ENCODE measurements around the gene CTLA4. TPM values are rescaled to one million over a fixed set of nuclear protein-coding genes. Genes with fewer than 3 reads are reported as not detected.

Gene CTLA4
- polyA plus RNA-seq, 6 donors from 2014 or later, result 0.22 to 0.60 TPM; not detected in 4

DNA sequence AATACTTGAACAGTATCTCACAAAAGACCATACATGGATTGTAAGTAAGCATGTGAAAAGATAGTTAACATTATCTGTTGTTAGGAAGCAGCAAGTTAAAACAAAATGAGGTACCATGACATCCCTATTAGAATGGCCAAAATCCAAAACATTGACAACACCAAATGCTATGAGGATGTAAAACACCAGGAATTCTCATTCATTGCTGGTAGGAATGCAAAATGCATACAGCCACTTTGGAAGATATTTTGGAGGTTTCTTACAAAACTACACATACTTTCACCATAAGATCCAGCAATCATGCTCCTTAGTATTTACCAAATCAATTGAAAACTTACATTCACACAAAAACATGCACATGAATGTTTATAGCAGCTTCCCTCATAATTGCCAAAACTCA is 38.1 kb downstream of the CTLA4 start:
- peaks cover 3 to 30% (median 20%) of the 10 kb centered on the region in 7 donors for H3K9me3 Mint-ChIP-seq
- no peak for ATAC-seq (ENCODE audit: low read depth in 2 of 2)
- no peak overlapping the region for H3K4me3 Mint-ChIP-seq
- no peak overlapping the region for H3K27ac Mint-ChIP-seq
- peaks cover 7 to 14% (median 9%) of the 10 kb centered on the region in 3 donors for H3K4me1 Mint-ChIP-seq
- no peak for DNase-seq
- H3K27me3 Mint-ChIP-seq, result peaks cover 4 to 13% (median 10%) of the 10 kb centered on the region in 3 donors
- H3K36me3 Mint-ChIP-seq, result peaks cover 7 to 20% of the 10 kb centered on the region in 2 donors

DNA sequence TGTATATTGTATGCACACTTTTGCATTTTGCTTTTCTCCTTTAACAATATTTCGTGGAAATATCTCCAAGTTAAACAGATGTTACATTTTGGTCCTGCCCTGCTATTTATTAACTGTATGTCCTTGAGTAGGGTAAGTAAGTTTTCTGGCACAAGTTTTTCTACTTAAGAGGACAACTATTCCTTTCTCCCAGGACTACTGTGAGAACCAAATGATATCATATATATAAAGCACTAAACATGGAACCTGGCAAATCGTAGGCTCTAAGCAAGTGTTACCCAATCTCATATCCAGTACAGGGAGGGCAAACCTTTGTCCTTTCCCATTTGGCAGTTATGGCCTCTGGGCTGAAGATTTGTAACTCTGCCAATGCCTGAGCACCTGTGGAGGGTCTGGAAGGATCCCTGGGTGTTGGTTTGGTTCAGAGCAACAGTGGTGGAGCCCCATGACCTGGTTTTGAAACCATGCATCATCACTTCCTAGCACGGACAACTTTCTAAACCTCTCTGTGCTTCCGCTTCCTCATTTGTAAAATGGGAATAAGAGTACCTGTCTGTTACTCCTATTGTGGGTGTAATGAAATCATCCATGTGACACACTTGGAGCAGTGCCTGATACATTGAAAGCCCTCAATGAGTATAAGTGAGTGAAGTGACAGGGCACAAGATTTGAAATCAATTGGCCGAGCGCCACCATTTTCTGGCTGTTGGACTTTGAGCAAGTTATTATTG is 40.7 kb downstream of the CTLA4 start:
- peaks cover 0 to 11% (median 0%) of the 10 kb centered on the region in 7 donors for H3K9me3 Mint-ChIP-seq
- H3K4me1 Mint-ChIP-seq, result peaks cover 7 to 14% (median 9%) of the 10 kb centered on the region in 3 donors
- H3K36me3 Mint-ChIP-seq, result no peaks in the 10 kb centered on the region
- ATAC-seq (ENCODE audit: low read depth in 2 of 2), result no peak
- H3K4me3 Mint-ChIP-seq, result no peak overlapping the region
- no peak for DNase-seq
- peaks cover 0 to 13% (median 10%) of the 10 kb centered on the region in 3 donors for H3K27me3 Mint-ChIP-seq
- H3K27ac Mint-ChIP-seq, result no peak overlapping the region

DNA sequence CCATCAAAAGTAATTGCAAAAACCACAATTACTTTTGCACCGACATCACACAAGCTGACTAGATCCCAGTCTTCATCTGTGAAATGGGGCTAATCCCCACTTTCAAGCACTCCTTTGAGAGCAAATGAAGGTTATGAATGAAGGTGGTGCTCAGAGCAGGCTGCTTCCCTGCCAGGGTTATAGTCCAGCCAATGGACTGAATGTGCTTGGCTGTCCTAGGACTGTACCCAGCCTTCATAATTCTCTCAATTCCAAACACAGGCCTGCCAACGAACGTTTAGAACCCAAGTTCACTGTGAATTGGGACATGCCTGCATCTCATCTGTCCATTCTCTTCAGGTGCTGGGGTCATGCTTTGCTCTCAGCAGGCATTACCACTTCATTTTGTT is 41.2 kb downstream of the CTLA4 start:
- peaks cover 4 to 13% (median 12%) of the 10 kb centered on the region in 3 donors for H3K27me3 Mint-ChIP-seq

DNA sequence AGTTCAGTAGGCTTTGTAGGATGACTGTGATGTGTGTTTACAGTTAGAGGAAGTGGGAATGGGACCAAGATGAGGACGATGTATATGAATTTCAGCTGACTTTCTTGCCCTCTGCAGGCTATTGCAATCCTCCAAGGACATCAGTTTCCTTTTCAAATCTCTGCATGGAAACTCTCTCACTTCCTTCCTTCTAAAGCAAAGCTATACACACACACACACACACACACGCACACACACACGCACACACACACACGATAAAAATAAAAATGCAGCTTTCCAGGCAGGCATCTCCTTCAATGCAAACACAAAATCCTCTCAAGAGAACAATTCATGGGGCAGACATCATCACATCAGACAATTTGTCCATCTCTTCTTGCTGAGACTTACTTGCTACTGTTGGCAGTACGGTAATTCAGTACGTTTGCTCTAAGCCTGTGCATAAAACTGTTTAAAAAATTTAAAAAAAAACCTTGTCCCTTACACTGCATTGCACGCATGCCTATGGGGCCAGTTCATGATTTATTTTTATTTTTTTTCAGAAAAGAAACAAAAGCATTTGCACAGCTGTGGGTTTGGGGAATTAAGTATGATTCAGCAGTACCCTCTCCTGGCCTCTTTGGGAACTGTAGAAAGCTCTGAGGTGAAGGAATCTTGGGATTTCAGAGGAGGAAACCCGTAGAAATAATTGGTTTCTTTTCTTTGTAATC is 41.8 kb downstream of the CTLA4 start:
- no peak overlapping the region for H3K4me3 Mint-ChIP-seq
- H3K27me3 Mint-ChIP-seq, result peaks cover 10 to 18% (median 13%) of the 10 kb centered on the region in 3 donors
- no peak for ATAC-seq (ENCODE audit: low read depth in 2 of 2)
- H3K27ac Mint-ChIP-seq, result peak overlapping the region in 3 of 6 donors; percentile 2 to 42 (median 19)
- H3K36me3 Mint-ChIP-seq, result no peaks in the 10 kb centered on the region
- DNase-seq, result no peak
- peaks cover 7 to 14% (median 9%) of the 10 kb centered on the region in 3 donors for H3K4me1 Mint-ChIP-seq
- peaks cover 0 to 4% (median 0%) of the 10 kb centered on the region in 7 donors for H3K9me3 Mint-ChIP-seq

More for the DNA sequence above, 41.2 kb downstream of the CTLA4 start:
- Mint-ChIP-seq H3K36me3 (no peaks in the 10 kb centered on the region), H3K4me3 (no peak overlapping the region), H3K27ac (peak overlapping the region in 1 of 6 donors; percentile 54), H3K4me1 (peaks cover 7 to 14% (median 9%) of the 10 kb centered on the region in 3 donors), H3K9me3 (peaks cover 0 to 7% (median 0%) of the 10 kb centered on the region in 7 donors)
- DNase-seq, result no peak
- no peak for ATAC-seq (ENCODE audit: low read depth in 2 of 2)

DNA sequence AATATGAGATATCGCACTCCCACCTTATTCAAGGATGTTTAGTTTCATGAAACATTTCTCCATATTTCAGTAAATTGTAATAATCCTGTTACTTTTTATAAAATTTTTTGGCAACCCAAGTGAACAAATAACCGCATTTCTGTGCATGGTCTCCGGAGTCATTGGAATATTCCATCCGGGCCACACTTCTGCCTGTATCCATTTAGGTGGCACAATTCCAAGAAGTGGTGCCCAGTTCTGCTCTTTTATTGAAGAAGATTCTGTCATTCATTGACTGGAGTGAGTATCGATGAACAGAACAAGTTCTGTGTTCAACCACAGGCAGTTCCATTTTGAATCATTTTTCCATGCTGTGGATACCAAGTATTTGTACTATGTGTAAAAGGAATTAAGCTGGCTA is 42.4 kb downstream of the CTLA4 start:
- H3K27ac Mint-ChIP-seq, result no peak overlapping the region
- ATAC-seq (ENCODE audit: low read depth in 2 of 2), result no peak
- H3K9me3 Mint-ChIP-seq, result no peaks in the 10 kb centered on the region
- H3K4me3 Mint-ChIP-seq, result no peak overlapping the region
- peaks cover 11 to 19% (median 16%) of the 10 kb centered on the region in 3 donors for H3K27me3 Mint-ChIP-seq
- no peak for DNase-seq
- peaks cover 7 to 14% (median 9%) of the 10 kb centered on the region in 3 donors for H3K4me1 Mint-ChIP-seq
- no peaks in the 10 kb centered on the region for H3K36me3 Mint-ChIP-seq

- ATAC-seq (ENCODE audit: low read depth in 2 of 2), result no peak
- Mint-ChIP-seq H3K27ac (peak overlapping the region in 1 of 6 donors; percentile 88), H3K4me1 (peaks cover 6 to 12% (median 7%) of the 10 kb centered on the region in 3 donors), H3K36me3 (no peaks in the 10 kb centered on the region), H3K27me3 (peaks cover 5 to 27% (median 21%) of the 10 kb centered on the region in 3 donors), H3K9me3 (no peaks in the 10 kb centered on the region), H3K4me3 (no peak overlapping the region)
- DNase-seq, result no peak
These were observed 46.4 kb downstream of the CTLA4 start for GRCh38 chr2:203913947-203914346.

DNA sequence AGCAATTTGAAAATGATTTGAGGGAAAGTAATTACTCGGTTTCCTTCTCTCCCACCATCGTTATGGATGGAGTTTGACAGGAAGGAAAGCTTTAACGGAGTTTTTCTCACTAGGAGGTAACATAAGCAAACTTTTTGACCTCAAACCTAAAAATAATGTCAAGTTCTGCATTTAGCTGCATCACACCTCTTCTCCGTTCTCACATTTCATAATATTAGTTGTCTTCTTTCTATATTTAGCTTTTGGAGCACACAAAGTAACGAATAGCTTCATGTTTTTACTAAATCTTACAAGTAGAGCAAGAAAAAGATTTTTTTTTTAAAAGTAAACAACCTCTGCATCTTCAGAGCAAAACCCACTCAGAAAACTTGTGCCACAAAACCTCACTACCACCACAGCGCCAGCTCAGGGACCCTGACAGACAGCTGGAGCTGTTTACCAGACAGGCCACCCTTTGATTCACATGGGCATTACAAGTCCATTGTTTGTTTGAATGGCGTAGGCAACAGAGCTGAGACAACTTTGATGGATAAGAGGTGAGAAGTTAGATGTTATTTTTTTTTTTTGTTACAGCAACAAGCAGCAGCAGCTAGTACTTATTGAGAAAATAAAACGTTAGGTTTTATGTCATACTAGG is 47.1 kb downstream of the CTLA4 start:
- Mint-ChIP-seq H3K4me3 (no peak overlapping the region), H3K36me3 (no peaks in the 10 kb centered on the region), H3K27ac (no peak overlapping the region), H3K9me3 (no peaks in the 10 kb centered on the region), H3K4me1 (peaks cover 0 to 5% (median 0%) of the 10 kb centered on the region in 3 donors), H3K27me3 (peaks cover 5 to 27% (median 21%) of the 10 kb centered on the region in 3 donors)
- no peak for ATAC-seq (ENCODE audit: low read depth in 2 of 2)
- DNase-seq, result no peak

DNA sequence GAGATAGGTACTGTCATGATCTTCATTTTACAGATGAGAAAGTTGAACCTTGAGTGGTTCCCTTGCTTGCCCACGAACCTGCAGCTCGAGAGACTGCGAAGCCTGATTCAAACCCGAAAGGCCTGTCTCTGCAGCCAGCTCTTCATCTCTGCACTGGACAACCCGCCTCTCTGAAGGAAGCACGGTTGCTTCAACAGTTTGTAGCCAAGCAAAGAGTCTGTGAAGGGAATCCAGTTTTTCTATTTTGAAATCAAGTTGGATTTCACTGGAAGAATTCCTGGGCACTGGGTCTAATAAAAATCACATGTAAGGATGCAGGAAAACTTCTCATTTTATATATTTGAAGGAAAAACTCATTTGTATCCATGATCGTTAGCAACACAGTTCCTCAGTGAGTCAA is 47.7 kb downstream of the CTLA4 start:
- Mint-ChIP-seq H3K27me3 (peaks cover 5 to 27% (median 21%) of the 10 kb centered on the region in 3 donors), H3K36me3 (no peaks in the 10 kb centered on the region), H3K27ac (no peak overlapping the region), H3K9me3 (no peaks in the 10 kb centered on the region), H3K4me3 (no peak overlapping the region), H3K4me1 (peaks cover 0 to under 1% (median 0%) of the 10 kb centered on the region in 3 donors)
- no peak for DNase-seq
- no peak for ATAC-seq (ENCODE audit: low read depth in 2 of 2)

GRCh38 chr2:203916756-203917155 is 49.2 kb downstream of the CTLA4 start:
- no peak for ATAC-seq (ENCODE audit: low read depth in 2 of 2)
- Mint-ChIP-seq H3K36me3 (no peaks in the 10 kb centered on the region), H3K4me3 (no peak overlapping the region), H3K27me3 (peaks cover 5 to 27% (median 21%) of the 10 kb centered on the region in 3 donors), H3K27ac (no peak overlapping the region), H3K4me1 (no peaks in the 10 kb centered on the region), H3K9me3 (no peaks in the 10 kb centered on the region)
- no peak for DNase-seq

DNA sequence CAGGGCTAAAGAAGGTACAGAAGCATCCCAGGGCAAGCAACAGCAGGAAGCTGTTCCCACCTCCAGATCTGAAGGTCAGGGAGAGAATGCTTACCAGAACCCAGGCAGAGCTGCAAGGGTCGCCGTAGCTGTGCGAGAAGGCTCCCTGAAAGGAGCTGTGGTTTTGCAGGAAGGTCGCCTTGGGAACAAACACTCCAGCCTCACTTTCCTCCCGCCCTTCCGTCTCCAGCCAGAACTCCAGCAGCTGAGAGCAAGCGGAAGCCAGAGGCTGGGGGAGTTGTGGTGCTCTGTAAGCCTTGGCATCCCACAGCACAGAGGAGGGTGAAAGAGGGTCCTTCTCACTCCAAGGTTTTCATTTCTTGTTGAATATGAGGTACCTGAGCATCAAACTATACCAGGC is 50.7 kb downstream of the CTLA4 start:
- ATAC-seq (ENCODE audit: low read depth in 2 of 2) (no peak), DNase-seq (no peak)
- Mint-ChIP-seq H3K4me3 (no peak overlapping the region), H3K9me3 (no peaks in the 10 kb centered on the region), H3K27me3 (peaks cover 5 to 27% (median 21%) of the 10 kb centered on the region in 3 donors), H3K36me3 (no peaks in the 10 kb centered on the region), H3K27ac (no peak overlapping the region), H3K4me1 (no peaks in the 10 kb centered on the region)

DNA sequence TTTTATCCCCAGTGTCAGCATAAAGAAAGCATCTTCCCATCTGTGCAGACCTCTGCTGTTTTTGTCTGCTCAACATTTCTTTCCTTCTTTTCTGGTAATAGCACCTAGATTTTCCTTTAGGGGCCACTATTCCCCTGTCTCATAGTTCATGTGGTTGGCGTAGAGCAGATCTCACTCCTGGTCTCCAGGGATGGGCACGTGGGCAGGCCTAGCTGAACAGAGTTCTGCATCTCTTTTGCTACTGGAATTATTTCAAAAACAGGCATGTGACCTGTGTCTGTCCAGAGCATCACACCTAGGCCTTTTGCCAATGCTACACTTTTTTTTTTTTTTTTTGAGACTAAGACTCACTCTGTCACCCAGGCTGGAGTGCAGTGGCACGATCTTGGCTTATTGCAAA is 51.3 kb downstream of the CTLA4 start:
- Mint-ChIP-seq H3K4me3 (no peak overlapping the region), H3K9me3 (no peaks in the 10 kb centered on the region), H3K27me3 (peaks cover 5 to 22% (median 18%) of the 10 kb centered on the region in 3 donors), H3K4me1 (no peaks in the 10 kb centered on the region), H3K27ac (no peak overlapping the region), H3K36me3 (no peaks in the 10 kb centered on the region)
- ATAC-seq (ENCODE audit: low read depth in 2 of 2), result no peak
- no peak for DNase-seq

Measured in naive B cell (primary cell).